Sigmoid colon (tissue), 7 donors: Measurements from ENCODE around the gene SLC25A23. TPM values are rescaled to one million over a fixed set of nuclear protein-coding genes. Genes with fewer than 3 reads are reported as not detected.

Source experiments
- DNase-seq: peaks from one replicate; pipeline ENCODE4 v3.0.0-alpha.2; 2019
- H3K27ac ChIP-seq, 4 donors: fragments of 200-600 bp; sonication (generic); one replicate each; pipeline ENCODE4 v1.5.1; 2016 to 2019; ENCODE audit warnings: mild to moderate bottlenecking in 1 of 4
- H3K27me3 ChIP-seq, 3 donors: fragments of 200-600 bp; sonication (generic); one replicate each; pipeline ENCODE4 v1.5.1; 2019; ENCODE audit warnings: mild to moderate bottlenecking in 1 of 3
- H3K36me3 ChIP-seq, 4 donors: fragments of 200-600 bp; sonication (generic); one replicate each; pipeline ENCODE4 v1.5.1; 2016 to 2019
- H3K4me1 ChIP-seq, 4 donors: fragments of 200-600 bp; sonication (generic); one replicate each; pipeline ENCODE4 v1.5.1; 2017 to 2019
- H3K4me3 ChIP-seq, 4 donors: fragments of 200-600 bp; sonication (generic); one replicate each; pipeline ENCODE4 v1.5.1; 2017 to 2019; ENCODE audit warnings: mild to moderate bottlenecking in 2 of 4, moderate library complexity in 1 of 4
- H3K9me3 ChIP-seq, 4 donors: fragments of 200-600 bp in 3 of 4; sonication (generic) in 3 of 4; one replicate each; pipeline versions ENCODE4 v1.5.1 to v1.6.1; 2013 to 2019
- CTCF ChIP-seq, 4 experiments: fragments of 450-650 bp in 3 of 4; fragments of 200-600 bp in 1 of 4; IDR thresholded peaks; one replicate each; pipeline ENCODE4 v1.5.1; 2016 to 2019; ENCODE audit warnings: antibody characterized with exemption in 4 of 4, mild to moderate bottlenecking in 3 of 4, moderate library complexity in 2 of 4
- EP300 ChIP-seq, 4 donors: sonication (generic); formaldehyde crosslinking; IDR thresholded peaks; one replicate each; pipeline ENCODE4 v1.6.1; 2017; ENCODE audit warnings: antibody characterized with exemption in 4 of 4
- POLR2A ChIP-seq, 2 donors: fragments of 450-650 bp; IDR thresholded peaks; one replicate each; pipeline ENCODE4 v1.6.1; 2016; ENCODE audit warnings: antibody characterized with exemption in 2 of 2, mild to moderate bottlenecking in 2 of 2, moderate library complexity in 2 of 2
- POLR2AphosphoS5 ChIP-seq, 4 donors: sonication (generic); formaldehyde crosslinking; IDR thresholded peaks; one replicate each; pipeline ENCODE4 v1.6.1; 2017; ENCODE audit warnings: antibody characterized with exemption in 4 of 4
- WGBS, 2 donors: extraction: QIAGEN DNeasy Blood & Tissue Kit; methylation state at CpG; one replicate each; pipeline ENCODE4 v1.1.7; 2013; 5-methylcytosine and 5-hydroxymethylcytosine counted together
- intact Hi-C: fragments of 100-400 bp; cut with DNase I; formaldehyde crosslinking; loops from one replicate; pipeline ENCODE4 v1.15.1; 2023
- polyA plus RNA-seq, 3 donors: library from polyadenylated mRNA; stranded (reverse); fragments of 200-250 nt; gene quantifications; one replicate each; pipeline ENCODE4 v1.2.3, GENCODE V29; 2013
- total RNA-seq, 4 donors: library from RNA; depleted of rRNA; stranded (reverse); fragments of >200 nt; gene quantifications; one replicate each; pipeline ENCODE4 v1.1.0, GENCODE V29; 2016
- donor health status: healthy with polysubstance abuse.
- donor health status: Bipolar disorder and iron deficiency.
- donor health status: healthy.

SLC25A23 gene
- total and polyA plus RNA-seq, 7 donors: 61.5 to 188 (median 87.8) TPM

- intact Hi-C loops: no loop called here
- WGBS, 2 donors: 96% methylated on average over 3 of the region's 3 CpGs
- Histone ChIP-seq H3K36me3 (peaks cover 0 to 72% (median 0%) of the 10 kb centered on the region in 4 donors), H3K27ac (no peak overlapping the region), H3K27me3 (no peaks in the 10 kb centered on the region), H3K4me1 (no peaks in the 10 kb centered on the region), H3K9me3 (no peaks in the 10 kb centered on the region), H3K4me3 (no peak overlapping the region)
- no peak for DNase-seq
- no peak for TF ChIP-seq POLR2A (IDR thresholded peaks at IDR 0.05)
- no peak for TF ChIP-seq POLR2AphosphoS5 (IDR thresholded peaks at IDR 0.05)
- TF ChIP-seq CTCF (IDR thresholded peaks at IDR 0.05): no peak
- TF ChIP-seq EP300 (IDR thresholded peaks at IDR 0.05): no peak
These were observed 13.1 kb downstream of the SLC25A23 start for GRCh38 chr19:6446452-6446851.

GRCh38 chr19:6443986-6444385, 15.6 kb downstream of the SLC25A23 start:
- intact Hi-C loops: no loop called here
- no peaks in the 10 kb centered on the region for H3K9me3 ChIP-seq
- H3K36me3 ChIP-seq: peaks cover 0 to 56% (median 0%) of the 10 kb centered on the region in 4 donors
- 92 to 94% methylated on average over 13 of the region's 13 CpGs for WGBS, 2 donors
- TF ChIP-seq POLR2AphosphoS5 (IDR thresholded peaks at IDR 0.05) (no peak), POLR2A (IDR thresholded peaks at IDR 0.05) (no peak), EP300 (IDR thresholded peaks at IDR 0.05) (no peak), CTCF (IDR thresholded peaks at IDR 0.05) (no peak)
- DNase-seq: no peak
- H3K4me3 ChIP-seq: no peak overlapping the region
- no peaks in the 10 kb centered on the region for H3K27me3 ChIP-seq
- no peaks in the 10 kb centered on the region for H3K4me1 ChIP-seq
- no peak overlapping the region for H3K27ac ChIP-seq

DNA sequence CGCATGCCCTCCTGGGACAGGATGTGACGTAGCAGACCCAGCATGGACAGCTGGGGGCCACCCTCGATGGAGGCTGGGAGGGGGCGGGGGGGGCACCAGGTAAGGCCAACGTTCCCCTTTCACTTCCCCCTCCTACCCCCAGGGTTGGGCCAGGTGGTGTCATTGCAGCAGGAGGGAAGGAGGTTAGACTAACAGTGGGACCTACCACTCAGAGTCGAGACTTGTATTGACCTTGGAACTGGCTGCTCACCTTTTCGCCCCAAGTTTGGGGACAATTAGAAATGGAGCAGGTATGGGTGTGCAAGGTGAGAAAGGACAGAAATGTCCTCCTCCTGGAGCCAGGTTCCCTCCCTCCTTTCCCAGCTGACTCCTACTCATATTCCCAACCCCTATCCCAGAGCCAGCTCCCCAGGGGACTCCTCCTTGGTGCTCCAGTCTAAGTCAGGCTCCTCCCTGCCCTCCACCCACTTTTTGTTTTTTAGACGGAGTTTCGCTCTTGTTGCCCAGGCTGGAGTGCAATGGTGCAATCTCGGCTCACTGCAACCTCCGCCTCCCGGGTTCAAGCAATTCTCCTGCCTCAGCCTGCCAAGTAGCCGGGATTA, 17.4 kb downstream of the SLC25A23 start:
- Histone ChIP-seq H3K36me3 (peaks cover 0 to 48% (median 0%) of the 10 kb centered on the region in 4 donors), H3K4me1 (no peaks in the 10 kb centered on the region), H3K9me3 (no peaks in the 10 kb centered on the region), H3K27ac (no peak overlapping the region), H3K27me3 (no peaks in the 10 kb centered on the region), H3K4me3 (no peak overlapping the region)
- no peak for DNase-seq
- TF ChIP-seq EP300 (IDR thresholded peaks at IDR 0.05) (no peak), POLR2AphosphoS5 (IDR thresholded peaks at IDR 0.05) (no peak), POLR2A (IDR thresholded peaks at IDR 0.05) (no peak), CTCF (IDR thresholded peaks at IDR 0.05) (no peak)
- WGBS, 2 donors: 84 to 85% methylated on average over 13 of the region's 13 CpGs
- intact Hi-C loops: no loop called here

- 88 to 90% methylated on average over 3 of the region's 3 CpGs for WGBS, 2 donors
- no peaks in the 10 kb centered on the region for H3K27me3 ChIP-seq
- H3K27ac ChIP-seq: no peak overlapping the region
- H3K4me1 ChIP-seq: no peaks in the 10 kb centered on the region
- no peak for TF ChIP-seq EP300 (IDR thresholded peaks at IDR 0.05)
- TF ChIP-seq CTCF (IDR thresholded peaks at IDR 0.05): no peak
- TF ChIP-seq POLR2AphosphoS5 (IDR thresholded peaks at IDR 0.05): no peak
- no peak for TF ChIP-seq POLR2A (IDR thresholded peaks at IDR 0.05)
- no peak overlapping the region for H3K4me3 ChIP-seq
- no peaks in the 10 kb centered on the region for H3K9me3 ChIP-seq
- intact Hi-C loops: no loop called here
- DNase-seq: no peak
- H3K36me3 ChIP-seq: peaks cover 0 to 35% (median 2%) of the 10 kb centered on the region in 4 donors
These were observed 18.7 kb downstream of the SLC25A23 start for GRCh38 chr19:6440905-6441304.

- no peak for DNase-seq
- H3K9me3 ChIP-seq: no peaks in the 10 kb centered on the region
- intact Hi-C loops: no loop called here
- no peaks in the 10 kb centered on the region for H3K27me3 ChIP-seq
- no peak overlapping the region for H3K27ac ChIP-seq
- peaks cover 0 to 23% (median 2%) of the 10 kb centered on the region in 4 donors for H3K36me3 ChIP-seq
- TF ChIP-seq POLR2A (IDR thresholded peaks at IDR 0.05) (no peak), CTCF (IDR thresholded peaks at IDR 0.05) (no peak), POLR2AphosphoS5 (IDR thresholded peaks at IDR 0.05) (no peak), EP300 (IDR thresholded peaks at IDR 0.05) (no peak)
- 91 to 96% methylated on average over 4 of the region's 4 CpGs for WGBS, 2 donors
- H3K4me1 ChIP-seq: no peaks in the 10 kb centered on the region
- H3K4me3 ChIP-seq: no peak overlapping the region
These were observed 19.8 kb downstream of the SLC25A23 start for GRCh38 chr19:6439743-6440142.
